Chondrocyte (in vitro differentiated cells): ENCODE measurements around the gene GADD45G. TPM values are rescaled to one million over a fixed set of nuclear protein-coding genes. Genes with fewer than 3 reads are reported as not detected.
A peak's percentile ranks its signal among the peaks of the same experiment; 100 is the strongest.

Source experiments
- DNase-seq: peaks from one replicate; pipeline ENCODE4 v3.0.0; 2021; ENCODE audit warnings: mixed read lengths, low spot score
- H3K27ac Mint-ChIP-seq: one replicate; pipeline ENCODE4 v1.8.0; 2021; ENCODE audit warnings: mild to moderate bottlenecking, moderate library complexity, mixed read lengths; ENCODE audit not compliant: unreplicated experiment
- H3K27me3 Mint-ChIP-seq: 2 replicates; pipeline ENCODE4 v1.8.0; 2021; ENCODE audit warnings: low read depth, mixed read lengths
- H3K36me3 Mint-ChIP-seq: 2 replicates; pipeline ENCODE4 v1.8.0; 2021; ENCODE audit warnings: low read depth, mixed read lengths
- H3K4me1 Mint-ChIP-seq: 2 replicates; pipeline ENCODE4 v1.8.0; 2021; ENCODE audit warnings: low read depth, mild to moderate bottlenecking, mixed read lengths
- H3K4me3 Mint-ChIP-seq: one replicate; pipeline ENCODE4 v1.8.0; 2021; ENCODE audit warnings: mild to moderate bottlenecking, moderate library complexity, mixed read lengths; ENCODE audit not compliant: unreplicated experiment
- H3K9me3 Mint-ChIP-seq: 2 replicates; pipeline ENCODE4 v1.8.0; 2021; ENCODE audit warnings: low read depth, mixed read lengths
- CTCF ChIP-seq: fragments of 200-600 bp; sonication (generic); IDR thresholded peaks from 2 replicates; pipeline ENCODE4 v1.5.0; 2021; ENCODE audit warnings: antibody characterized with exemption, mild to moderate bottlenecking, moderate library complexity
- total RNA-seq: library from RNA; stranded (reverse); gene quantifications from 3 replicates; pipeline ENCODE4 v1.2.1, GENCODE V29; 2021

Gene GADD45G
- total RNA-seq, 1 donor from 2014 or later: 4.6 TPM

DNA sequence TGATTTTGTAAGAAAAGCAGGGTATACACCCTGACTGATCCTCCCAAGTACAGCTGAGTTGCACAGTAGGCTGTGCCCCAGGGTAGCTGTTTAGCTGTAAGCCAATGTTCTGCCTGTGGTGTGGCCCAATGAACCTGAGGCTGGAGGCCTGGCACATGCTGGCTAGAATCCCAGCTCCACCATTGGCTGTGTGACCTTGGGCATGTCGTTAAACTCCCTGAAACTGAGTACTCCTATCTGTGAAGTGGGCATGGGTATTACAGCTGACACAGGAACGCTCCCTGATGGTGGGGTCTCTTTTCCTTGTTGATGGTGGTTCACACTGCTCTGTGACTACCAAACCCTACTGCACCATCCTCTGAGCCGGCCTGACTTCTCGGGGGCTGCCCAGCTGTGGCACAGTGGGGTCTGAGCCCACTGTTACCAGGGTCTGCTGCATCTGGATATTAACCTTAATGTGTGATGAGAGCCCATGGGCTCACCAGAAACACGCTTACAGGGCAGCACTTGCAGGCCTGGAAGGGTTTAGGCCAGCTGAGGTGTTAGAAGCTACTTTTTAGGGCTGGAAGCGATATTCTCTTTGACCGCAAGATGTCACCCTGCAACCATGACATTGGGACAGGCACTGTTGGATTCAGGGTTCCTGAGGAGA lies 7.0 kb upstream of the GADD45G start:
- H3K36me3 Mint-ChIP-seq: no peaks in the 10 kb centered on the region
- H3K4me1 Mint-ChIP-seq: peaks cover 10% of the 10 kb centered on the region
- no peak for DNase-seq
- peaks cover 33% of the 10 kb centered on the region for H3K27me3 Mint-ChIP-seq
- peak; percentile 90 for TF ChIP-seq CTCF
- no peak overlapping the region for H3K4me3 Mint-ChIP-seq
- H3K9me3 Mint-ChIP-seq: no peaks in the 10 kb centered on the region
- no peak overlapping the region for H3K27ac Mint-ChIP-seq

DNA sequence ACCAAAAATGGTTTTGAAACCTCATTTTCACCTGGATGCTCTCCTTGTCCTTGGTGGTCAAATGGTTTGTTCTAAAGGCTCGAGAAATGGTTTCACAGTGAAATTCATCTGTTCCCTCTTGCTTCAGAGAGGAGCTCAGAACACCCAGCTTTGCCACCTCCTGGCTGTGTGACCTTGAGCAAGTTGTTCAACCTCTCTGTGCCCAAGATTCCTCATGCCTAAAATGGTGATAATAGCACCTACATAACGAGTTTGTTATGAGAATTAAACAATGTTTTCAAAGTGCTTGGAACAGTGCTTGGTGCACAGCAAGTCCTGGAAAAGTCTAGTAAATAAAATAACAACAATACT lies 6.5 kb upstream of the GADD45G start:
- Mint-ChIP-seq H3K36me3 (no peaks in the 10 kb centered on the region), H3K9me3 (no peaks in the 10 kb centered on the region), H3K27me3 (peaks cover 33% of the 10 kb centered on the region), H3K27ac (no peak overlapping the region), H3K4me3 (no peak overlapping the region), H3K4me1 (peaks cover 9% of the 10 kb centered on the region)
- no peak for DNase-seq
- TF ChIP-seq CTCF: no peak

- no peaks in the 10 kb centered on the region for H3K9me3 Mint-ChIP-seq
- no peak overlapping the region for H3K27ac Mint-ChIP-seq
- peaks cover 10% of the 10 kb centered on the region for H3K4me1 Mint-ChIP-seq
- no peaks in the 10 kb centered on the region for H3K36me3 Mint-ChIP-seq
- no peak for TF ChIP-seq CTCF
- no peak for DNase-seq
- peaks cover 33% of the 10 kb centered on the region for H3K27me3 Mint-ChIP-seq
- H3K4me3 Mint-ChIP-seq: no peak overlapping the region
Observed at GRCh38 chr9:89598926-89599325, 5.9 kb upstream of the GADD45G start.

DNA sequence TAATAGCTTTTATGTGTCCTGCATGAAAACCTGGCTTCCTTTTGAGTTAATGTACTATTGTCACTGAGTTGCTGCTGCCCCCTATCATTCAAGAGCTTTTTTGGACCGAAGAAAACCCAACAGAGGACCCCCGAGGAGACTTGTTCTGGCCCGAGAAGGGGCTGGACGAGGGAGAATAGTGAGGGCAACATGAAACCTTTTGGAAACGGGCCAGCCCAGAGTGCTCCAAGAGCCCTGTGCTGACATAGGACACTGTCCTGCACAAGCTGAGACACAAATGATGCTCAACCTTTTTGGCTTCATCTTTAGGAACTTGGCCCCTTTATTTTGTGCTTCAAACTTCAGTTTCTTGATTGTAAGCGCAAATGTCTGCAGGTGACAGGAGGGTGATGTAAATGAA lies 4.0 kb upstream of the GADD45G start:
- H3K9me3 Mint-ChIP-seq: no peaks in the 10 kb centered on the region
- no peak overlapping the region for H3K27ac Mint-ChIP-seq
- H3K4me3 Mint-ChIP-seq: no peak overlapping the region
- no peak for TF ChIP-seq CTCF
- peaks cover 23% of the 10 kb centered on the region for H3K4me1 Mint-ChIP-seq
- H3K27me3 Mint-ChIP-seq: peaks cover 30% of the 10 kb centered on the region
- H3K36me3 Mint-ChIP-seq: no peaks in the 10 kb centered on the region
- DNase-seq: no peak

- no peak for TF ChIP-seq CTCF
- Mint-ChIP-seq H3K9me3 (no peaks in the 10 kb centered on the region), H3K27me3 (peaks cover 30% of the 10 kb centered on the region), H3K4me1 (peaks cover 26% of the 10 kb centered on the region), H3K4me3 (no peak overlapping the region), H3K27ac (no peak overlapping the region), H3K36me3 (no peaks in the 10 kb centered on the region)
- no peak for DNase-seq
Observed at GRCh38 chr9:89601306-89601705, 3.5 kb upstream of the GADD45G start.
